Measurements from ENCODE around the gene FAM98B.
"Not testable (repeated sequence)": the region's sequence is repeated elsewhere in the genome, so short reads cannot be mapped to it uniquely, and the experiment has no call there.

GRCh38 chr15:38437603-38438002 is 16.3 kb upstream of the FAM98B start:
- not testable (repeated sequence) for TF ChIP-seq CTCF (IDR thresholded peaks at IDR 0.05); IRF2 (CRISPR knock-in tag; IDR thresholded peaks at IDR 0.05; ENCODE audit: borderline replicate concordance, low read depth)
